DMS 273 (cell line): ENCODE results near the gene MRI1.
"Not testable (repeated sequence)": the region's sequence is repeated elsewhere in the genome, so short reads cannot be mapped to it uniquely, and the experiment has no call there.

Source experiments
- DNase-seq: peaks from one replicate; lab custom pipeline; 2025; ENCODE audit not compliant: unreplicated experiment; lab: John Stamatoyannopoulos, UW

MRI1 gene

GRCh38 chr19:13793317-13793716 is 29.0 kb downstream of the MRI1 start:
- not testable (repeated sequence) for DNase-seq

GRCh38 chr19:13794398-13794756 is 30.1 kb downstream of the MRI1 start:
- DNase-seq, result peak; percentile 59

DNA sequence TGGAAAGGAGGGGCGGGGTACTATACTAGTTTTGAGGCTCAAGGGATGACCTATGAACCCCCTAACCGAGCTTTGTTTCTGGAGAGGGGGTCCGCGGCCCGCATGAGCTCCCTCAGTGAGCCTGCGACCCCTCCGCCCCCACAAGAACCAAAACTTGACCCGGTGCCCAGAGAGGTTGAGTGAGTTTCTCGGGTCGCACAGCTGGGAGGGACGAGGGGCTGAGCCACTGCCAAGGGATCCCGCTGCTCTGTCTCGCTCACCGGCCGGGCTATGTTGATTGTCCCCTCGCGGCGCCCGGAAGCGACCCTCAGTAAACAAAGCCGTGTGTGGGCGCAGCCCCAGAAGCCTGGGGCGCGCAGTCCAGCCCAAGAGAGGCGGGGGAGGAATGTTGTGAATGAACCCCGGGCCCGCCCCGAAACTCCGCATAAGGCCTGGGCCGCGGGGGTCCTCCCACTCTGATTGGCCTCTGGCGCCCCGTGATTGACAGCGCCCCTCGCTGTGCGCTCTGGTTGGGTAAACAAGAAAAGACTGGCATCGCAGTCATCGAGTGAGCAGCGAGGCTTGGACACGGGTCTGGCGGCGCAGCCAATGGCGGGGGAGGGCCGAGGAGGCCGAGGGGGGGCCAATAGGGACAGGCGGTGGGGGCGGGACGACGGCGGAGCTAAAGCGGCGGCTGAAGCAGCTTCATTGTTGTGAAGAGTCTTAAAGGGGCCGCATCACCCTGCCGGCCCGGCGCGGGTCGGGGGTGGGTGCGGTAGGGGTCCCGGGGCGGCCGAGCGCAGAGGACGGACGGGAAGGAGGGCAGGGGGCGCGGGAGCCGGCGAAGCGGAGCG is 30.7 kb downstream of the MRI1 start, which contains the start of gene ZSWIM4:
ZSWIM4 (plus strand) TSS at position 687 of the 833 bp plus-strand sequence. CDS start 206 bp downstream, outside the sequence.
- DNase-seq, result peak; percentile 100

DNA sequence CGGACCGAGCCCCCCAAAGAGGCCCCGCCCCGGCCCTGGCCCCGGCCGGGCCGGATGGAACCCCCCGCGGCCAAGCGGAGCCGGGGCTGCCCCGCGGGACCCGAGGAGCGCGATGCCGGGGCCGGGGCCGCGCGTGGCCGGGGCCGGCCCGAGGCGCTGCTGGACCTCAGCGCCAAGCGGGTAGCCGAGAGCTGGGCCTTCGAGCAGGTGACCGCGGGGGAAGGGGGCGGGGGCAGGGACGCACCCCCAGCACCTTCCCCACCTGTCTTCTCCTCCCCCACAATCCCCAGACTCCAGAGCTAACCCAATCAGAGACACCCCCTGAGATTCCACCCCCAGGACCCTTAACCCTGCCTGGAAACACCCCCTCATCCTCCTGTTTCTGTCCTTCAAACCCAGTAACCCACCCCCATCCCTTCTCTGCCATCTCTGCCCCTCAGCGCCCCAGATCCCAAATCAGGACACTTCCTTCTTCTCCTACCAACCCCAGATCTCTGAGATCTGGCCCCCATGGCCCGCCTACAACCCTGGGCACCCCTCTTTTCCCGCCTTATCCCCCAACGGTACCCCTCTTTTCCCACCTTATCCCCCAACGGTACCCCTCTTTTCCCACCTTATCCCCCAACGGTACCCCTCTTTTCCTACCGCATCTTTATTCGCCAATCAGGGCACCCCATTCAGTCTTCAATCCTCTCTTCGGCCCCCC is 31.4 kb downstream of the MRI1 start:
- no peak for DNase-seq

GRCh38 chr19:13796301-13797057 is 32.2 kb downstream of the MRI1 start:
- no peak for DNase-seq

GRCh38 chr19:13797058-13797440 is 32.7 kb downstream of the MRI1 start:
- DNase-seq, result no peak

- DNase-seq, result no peak
These were observed 33.5 kb downstream of the MRI1 start for GRCh38 chr19:13797870-13798269.

- no peak for DNase-seq
These were observed 35.3 kb downstream of the MRI1 start for GRCh38 chr19:13799669-13800068.

GRCh38 chr19:13803038-13803437 is 38.7 kb downstream of the MRI1 start:
- no peak for DNase-seq

GRCh38 chr19:13804830-13805683 is 40.7 kb downstream of the MRI1 start:
- no peak for DNase-seq

DNA sequence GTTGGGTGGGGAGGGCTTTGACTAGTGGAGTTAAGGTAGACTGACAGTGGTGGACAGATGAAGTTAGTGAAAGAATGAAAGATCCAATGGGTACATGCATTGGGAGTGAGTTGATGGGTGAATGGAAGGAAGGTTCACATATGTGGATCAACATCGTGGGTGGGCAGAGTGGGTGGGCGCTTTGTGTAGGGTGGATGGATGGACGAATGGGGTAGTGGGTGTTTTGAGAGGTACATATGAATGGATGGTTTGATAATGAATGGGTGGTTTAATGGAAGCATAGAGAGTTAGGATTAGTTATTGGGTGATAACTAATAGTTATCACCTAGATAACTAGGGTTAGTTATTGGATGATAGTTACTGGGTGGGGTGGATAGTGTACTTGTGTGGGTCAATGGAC is 42.4 kb downstream of the MRI1 start:
- DNase-seq, result no peak

DNA sequence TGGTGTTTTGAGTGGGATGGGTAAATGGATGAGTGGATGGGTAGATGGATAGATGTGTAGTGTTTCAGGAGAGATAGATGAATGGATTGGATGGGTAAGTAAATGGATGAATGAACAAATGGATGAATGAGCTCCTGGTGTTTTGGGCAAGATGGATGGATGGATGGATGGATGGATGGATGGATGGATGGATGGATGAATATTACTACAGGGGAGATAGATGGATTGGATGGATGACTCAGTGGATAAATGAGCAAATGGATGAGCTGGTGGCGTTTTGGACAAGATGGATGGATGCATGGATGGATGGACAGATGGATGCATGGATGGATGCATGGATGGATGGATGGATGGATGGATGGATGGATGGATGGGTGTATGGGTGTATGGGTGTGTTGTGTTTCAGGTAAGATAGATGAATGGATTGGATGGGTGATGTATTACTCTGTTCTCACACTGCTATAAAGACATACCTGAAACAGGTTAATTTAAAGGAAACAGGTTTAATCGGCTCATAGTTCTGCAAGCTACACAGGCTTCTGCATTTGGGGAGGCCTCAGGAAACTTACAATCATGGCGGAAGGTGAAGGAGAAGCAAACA is 43.2 kb downstream of the MRI1 start:
- no peak for DNase-seq

- no peak for DNase-seq
These were observed 44.5 kb downstream of the MRI1 start for GRCh38 chr19:13808856-13809255.

DNA sequence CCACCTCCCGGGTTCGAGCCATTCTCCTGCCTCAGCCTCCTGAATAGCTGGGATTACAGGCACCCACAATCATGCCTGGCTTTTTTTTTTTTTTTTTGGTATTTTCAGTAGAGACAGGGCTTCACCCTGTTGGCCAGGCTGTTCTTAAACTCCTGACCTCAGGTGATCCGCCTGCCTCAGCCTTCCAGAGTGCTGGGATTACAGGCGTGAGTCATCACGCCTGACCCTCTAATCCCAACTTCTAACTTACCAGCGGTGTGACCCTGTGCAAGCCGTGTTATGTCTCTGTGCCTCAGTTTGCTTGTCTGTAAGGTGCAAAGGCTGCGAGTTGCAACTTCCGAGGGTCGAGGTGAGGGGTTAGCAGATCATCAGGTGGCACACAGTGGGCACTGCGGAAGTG is 48.2 kb downstream of the MRI1 start:
- DNase-seq, result no peak

GRCh38 chr19:13813147-13813546 is 48.8 kb downstream of the MRI1 start:
- DNase-seq, result no peak

DNA sequence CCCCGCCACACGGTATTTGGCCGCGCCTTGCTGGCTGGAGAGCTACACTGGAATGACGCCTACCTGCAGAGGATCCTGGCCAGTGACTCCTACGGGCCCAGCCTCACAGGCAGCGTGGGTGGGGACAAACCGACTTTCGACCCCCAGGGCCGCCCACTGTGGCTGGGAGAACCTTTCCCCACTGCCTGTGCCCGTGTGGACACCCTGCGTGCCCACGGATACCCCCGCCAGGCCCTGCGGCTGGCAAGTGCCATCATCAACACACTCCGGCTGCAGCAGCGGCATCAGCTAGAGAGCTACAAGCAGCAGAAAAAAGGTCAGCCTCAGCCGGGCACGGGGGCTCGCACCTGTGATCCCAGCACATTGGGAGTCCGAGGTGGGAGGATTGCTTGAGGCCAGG is 50.2 kb downstream of the MRI1 start:
- DNase-seq, result no peak

GRCh38 chr19:13817018-13817614 is 52.8 kb downstream of the MRI1 start:
- DNase-seq, result peak; percentile 38

- peak; percentile 58 for DNase-seq
These were observed 53.5 kb downstream of the MRI1 start for GRCh38 chr19:13817615-13818371.

GRCh38 chr19:13819238-13819637 is 54.9 kb downstream of the MRI1 start:
- DNase-seq, result no peak
